HCT116 (cell line): ENCODE measurements around the gene USP43. TPM values are rescaled to one million over a fixed set of nuclear protein-coding genes. Genes with fewer than 3 reads are reported as not detected.

Experiments used
- ATAC-seq: fragments of 200-7000 bp; cut with Tn5 transposase; 2 replicates; pipeline ENCODE4 v1.9.1; 2020; ENCODE audit warnings: mild to moderate bottlenecking, moderate library complexity
- BruUV-seq: library from RNA; stranded (reverse); fragments of 400-500 nt; replicated peaks from 2 replicates; lab custom pipeline; 2021; lab: Mats Ljungman, UMichigan
- CTCF ChIA-PET: fragments of 300-600 bp; sonication (Branson Sonifier 250); formaldehyde crosslinking; loops from one replicate; lab custom pipeline; 2021; ENCODE audit warnings: antibody characterized with exemption; lab: Charles Lee
- POLR2A ChIA-PET: fragments of 300-600, 350-600 bp; sonication (Branson Sonifier 250); formaldehyde crosslinking; loops from one replicate; lab custom pipeline; 2021; ENCODE audit warnings: antibody characterized with exemption; lab: Charles Lee
- RAD21 ChIA-PET, 2 experiments: fragments of 300-600 bp; sonication (Branson Sonifier 250); formaldehyde crosslinking; loops; one replicate each; lab custom pipeline; 2023; ENCODE audit warnings: low total read pairs in 2 of 2; ENCODE audit not compliant: uncharacterized antibody in 2 of 2, unreplicated experiment in 2 of 2, low non-redundant PET in 1 of 2; lab: Charles Lee
- DNase-seq: peaks from one replicate; pipeline ENCODE4 v3.0.0-alpha.2; 2010; ENCODE audit warnings: low read depth, low spot score
- H2AFZ ChIP-seq: fragments of 200-600 bp; shearing (Covaris generic), sonication (generic); 2 replicates; pipeline ENCODE4 v1.6.1; 2017; ENCODE audit warnings: low read depth, mixed run types, mixed read lengths, antibody characterized with exemption, low read length; ENCODE audit not compliant: poor library complexity, severe bottlenecking
- H3K27ac ChIP-seq: 2 replicates; pipeline ENCODE4 v1.5.1; 2012; ENCODE audit warnings: low read depth, low read length
- H3K27me3 ChIP-seq: fragments of 200-600 bp; sonication (generic); 2 replicates; pipeline ENCODE4 v1.6.1; 2016; ENCODE audit warnings: mixed run types, low read length, mixed read lengths; ENCODE audit not compliant: insufficient read depth
- H3K36me3 ChIP-seq, 2 experiments: fragments of 200-500 bp in 1 of 2; fragments of 200-600 bp in 1 of 2; sonication (Bioruptor generic) in 1 of 2; sonication (generic) in 1 of 2; 2 replicates each; pipeline versions ENCODE4 v1.5.1 to v1.6.1; 2014 to 2016; ENCODE audit warnings: low read length in 2 of 2, inconsistent platforms in 1 of 2, mixed read lengths in 1 of 2, mixed run types in 1 of 2; ENCODE audit not compliant: insufficient read depth in 2 of 2, control insufficient read depth in 1 of 2
- H3K4me1 ChIP-seq, 2 experiments: fragments of 200-600 bp in 1 of 2; sonication (generic) in 1 of 2; 2 replicates each; pipeline versions ENCODE4 v1.5.1 to v1.6.1; 2012 to 2017; ENCODE audit warnings: low read length in 2 of 2, inconsistent platforms in 1 of 2, mild to moderate bottlenecking in 1 of 2, mixed read lengths in 1 of 2, mixed run types in 1 of 2, moderate library complexity in 1 of 2; ENCODE audit not compliant: insufficient read depth in 2 of 2, control insufficient read depth in 1 of 2
- H3K4me2 ChIP-seq: fragments of 200-600 bp; sonication (generic); 2 replicates; pipeline ENCODE4 v1.6.1; 2017; ENCODE audit warnings: mixed run types, low read length, mixed read lengths
- H3K4me3 ChIP-seq, 2 experiments: fragments of 200-600 bp in 1 of 2; sonication (generic) in 1 of 2; replicated peaks in 1 of 2; 2 replicates each; pipeline ENCODE4 v1.5.1; 2011 to 2016; ENCODE audit warnings: low read length in 2 of 2, control low read depth in 1 of 2, low read depth in 1 of 2, mild to moderate bottlenecking in 1 of 2, mixed read lengths in 1 of 2, mixed run types in 1 of 2
- H3K79me2 ChIP-seq: fragments of 200-600 bp; sonication (generic); 2 replicates; pipeline ENCODE4 v1.6.1; 2017; ENCODE audit warnings: mild to moderate bottlenecking, mixed run types, low read length, moderate library complexity, mixed read lengths; ENCODE audit not compliant: insufficient read depth
- H3K9ac ChIP-seq: fragments of 200-600 bp; sonication (generic); 2 replicates; pipeline ENCODE4 v1.6.1; 2016; ENCODE audit warnings: low read length, mixed read lengths
- H3K9me2 ChIP-seq: fragments of 200-600 bp; sonication (generic), shearing (Covaris generic); 2 replicates; pipeline ENCODE4 v1.6.1; 2017; ENCODE audit warnings: mixed run types, mild to moderate bottlenecking, moderate library complexity; ENCODE audit not compliant: insufficient read depth
- H3K9me3 ChIP-seq, 2 experiments: fragments of 200-500 bp in 1 of 2; fragments of 200-600 bp in 1 of 2; sonication (Bioruptor generic) in 1 of 2; sonication (generic) in 1 of 2; 2 replicates each; pipeline ENCODE4 v1.6.1; 2014 to 2017; ENCODE audit warnings: low read length in 2 of 2, mixed read lengths in 2 of 2, inconsistent platforms in 1 of 2, low read depth in 1 of 2, mild to moderate bottlenecking in 1 of 2, mixed run types in 1 of 2, moderate library complexity in 1 of 2; ENCODE audit not compliant: control insufficient read depth in 1 of 2, insufficient read depth in 1 of 2
- H4K20me1 ChIP-seq: fragments of 200-600 bp; sonication (generic), shearing (Covaris generic); 2 replicates; pipeline ENCODE4 v1.6.1; 2017; ENCODE audit warnings: mixed run types, mild to moderate bottlenecking, moderate library complexity; ENCODE audit not compliant: insufficient read depth
- POLR2A ChIP-seq: IDR thresholded peaks from 2 replicates; pipeline ENCODE4 v1.7.0; 2011; ENCODE audit warnings: borderline replicate concordance; ENCODE audit not compliant: insufficient read depth, insufficient read length; ENCODE audit errors: extremely low read depth
- ZNF274 ChIP-seq: fragments of 200-500 bp; sonication (Bioruptor generic); IDR thresholded peaks from 2 replicates; pipeline ENCODE4 v1.6.1; 2014; ENCODE audit warnings: mild to moderate bottlenecking, low read depth, low read length, inconsistent platforms
- intact Hi-C: fragments of 100-400 bp; cut with micrococcal nuclease; formaldehyde crosslinking; loops from 2 replicates; pipeline ENCODE4 v1.10.0; 2022
- total RNA-seq: library from RNA; stranded (reverse); gene quantifications from one replicate; pipeline ENCODE4 v1.2.1, GENCODE V29; 2021; ENCODE audit not compliant: unreplicated experiment
- TF ChIP-seq, protein P1 (sequence below), 3 experiments: fragments of 200-600 bp in 1 of 3; sonication (generic) in 1 of 3; IDR thresholded peaks in 2 of 3; conservative IDR thresholded peaks in 1 of 3; 2 replicates each; pipeline ENCODE4 v1.5.1; 2012 to 2017; ENCODE audit warnings: low read depth in 2 of 3, low read length in 2 of 3, antibody characterized with exemption in 1 of 3, borderline replicate concordance in 1 of 3, control low read depth in 1 of 3, mild to moderate bottlenecking in 1 of 3, mixed read lengths in 1 of 3, mixed run types in 1 of 3, moderate library complexity in 1 of 3; ENCODE audit not compliant: insufficient read depth in 1 of 3

The USP43 gene
- total RNA-seq, 1 experiment from 2014 or later = 8.0 TPM

DNA sequence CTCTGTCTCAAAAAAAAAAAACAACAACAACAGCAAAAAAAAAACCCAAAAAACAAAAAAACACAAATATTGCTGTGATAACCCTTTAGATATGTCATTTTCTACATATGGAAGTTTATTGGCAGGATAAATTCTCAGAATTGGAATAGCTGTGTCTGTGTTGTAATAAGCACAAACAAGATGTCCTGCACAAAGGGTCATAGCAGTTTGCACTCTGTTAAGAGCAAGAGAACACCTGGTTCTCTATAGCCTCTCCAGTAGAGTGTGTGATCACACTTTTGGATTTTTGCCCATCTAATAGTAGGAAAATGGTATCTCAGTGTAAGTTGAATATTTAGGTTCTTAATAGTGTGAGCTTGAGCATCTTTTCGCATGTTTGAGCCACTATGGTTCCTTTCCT lies 60.4 kb downstream of the USP43 start:
- no TSS peak for BruUV-seq
- ChIA-PET RAD21 (no interaction called here), POLR2A (no interaction called here)

DNA sequence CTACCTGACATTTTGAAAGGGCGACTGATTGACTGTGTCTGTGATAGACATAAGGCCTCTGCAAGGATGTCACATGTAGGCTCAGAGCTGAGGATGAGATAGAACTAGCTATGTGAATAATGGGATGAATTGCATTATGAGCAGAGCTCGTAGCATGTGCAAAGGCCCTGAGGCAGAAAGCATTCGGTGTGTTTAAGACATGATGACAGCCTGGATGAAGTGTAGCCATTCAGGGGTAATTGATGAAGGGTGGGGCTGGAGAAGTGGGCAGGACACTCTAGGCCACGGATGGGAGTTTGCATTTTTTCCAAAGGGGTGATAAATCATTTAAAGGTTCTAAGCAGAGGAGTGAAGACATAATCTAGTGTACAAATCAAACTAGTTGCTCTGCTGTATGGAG lies 62.6 kb downstream of the USP43 start:
- Histone ChIP-seq H4K20me1 (no peaks in the 10 kb centered on the region), H3K27me3 (no peaks in the 10 kb centered on the region), H3K9me2 (no peaks in the 10 kb centered on the region), H3K4me3 (no peak overlapping the region), H3K36me3 (no peaks in the 10 kb centered on the region; a peak in 1 of 4 replicates), H3K79me2 (no peaks in the 10 kb centered on the region), H3K9me3 (no peaks in the 10 kb centered on the region), H3K4me2 (no peak overlapping the region), H3K9ac (no peak overlapping the region), H3K4me1 (no peaks in the 10 kb centered on the region), H3K27ac (no peak overlapping the region), H2AFZ (no peak overlapping the region)
- ATAC-seq (no peak), DNase-seq (no peak)
- intact Hi-C loops = no loop called here
- ChIA-PET RAD21 (no interaction called here), CTCF (no interaction called here), POLR2A (no interaction called here)
- no TSS peak for BruUV-seq
- no peak for TF ChIP-seq ZNF274
- TF ChIP-seq, all 23 proteins: peak for 0

More for the DNA sequence above, 60.4 kb downstream of the USP43 start:
- H4K20me1 ChIP-seq = no peaks in the 10 kb centered on the region
- CTCF ChIA-PET = no interaction called here
- no peaks in the 10 kb centered on the region for H3K4me1 ChIP-seq
- no peak overlapping the region for H3K27ac ChIP-seq
- no peaks in the 10 kb centered on the region for H3K9me2 ChIP-seq
- no peak for DNase-seq
- H3K9ac ChIP-seq = no peak overlapping the region
- no peak for ATAC-seq
- no peak overlapping the region for H3K4me3 ChIP-seq
- H3K36me3 ChIP-seq = no peaks in the 10 kb centered on the region; a peak in 1 of 4 replicates
- H3K27me3 ChIP-seq = no peaks in the 10 kb centered on the region
- no peak overlapping the region for H3K4me2 ChIP-seq
- no peaks in the 10 kb centered on the region for H3K79me2 ChIP-seq
- H2AFZ ChIP-seq = no peak overlapping the region
- intact Hi-C loops = no loop called here
- TF ChIP-seq, protein P1, sequence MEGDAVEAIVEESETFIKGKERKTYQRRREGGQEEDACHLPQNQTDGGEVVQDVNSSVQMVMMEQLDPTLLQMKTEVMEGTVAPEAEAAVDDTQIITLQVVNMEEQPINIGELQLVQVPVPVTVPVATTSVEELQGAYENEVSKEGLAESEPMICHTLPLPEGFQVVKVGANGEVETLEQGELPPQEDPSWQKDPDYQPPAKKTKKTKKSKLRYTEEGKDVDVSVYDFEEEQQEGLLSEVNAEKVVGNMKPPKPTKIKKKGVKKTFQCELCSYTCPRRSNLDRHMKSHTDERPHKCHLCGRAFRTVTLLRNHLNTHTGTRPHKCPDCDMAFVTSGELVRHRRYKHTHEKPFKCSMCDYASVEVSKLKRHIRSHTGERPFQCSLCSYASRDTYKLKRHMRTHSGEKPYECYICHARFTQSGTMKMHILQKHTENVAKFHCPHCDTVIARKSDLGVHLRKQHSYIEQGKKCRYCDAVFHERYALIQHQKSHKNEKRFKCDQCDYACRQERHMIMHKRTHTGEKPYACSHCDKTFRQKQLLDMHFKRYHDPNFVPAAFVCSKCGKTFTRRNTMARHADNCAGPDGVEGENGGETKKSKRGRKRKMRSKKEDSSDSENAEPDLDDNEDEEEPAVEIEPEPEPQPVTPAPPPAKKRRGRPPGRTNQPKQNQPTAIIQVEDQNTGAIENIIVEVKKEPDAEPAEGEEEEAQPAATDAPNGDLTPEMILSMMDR (IDR thresholded peaks at IDR 0.05 in 2 of 3, conservative IDR thresholded peaks at IDR 0.05 in 1 of 3; ENCODE audit: borderline replicate concordance in 1 of 3, insufficient read depth in 1 of 3, low read depth in 2 of 3, low read length in 2 of 3) = no peak
- TF ChIP-seq POLR2A = no peak
- no peaks in the 10 kb centered on the region for H3K9me3 ChIP-seq
